Fibroblast of villous mesenchyme (primary cell): ENCODE results near the gene RBM46. TPM values are rescaled to one million over a fixed set of nuclear protein-coding genes. Genes with fewer than 3 reads are reported as not detected.
"Not testable (repeated sequence)": the region's sequence is repeated elsewhere in the genome, so short reads cannot be mapped to it uniquely, and the experiment has no call there.

Source experiments
- DNase-seq: peaks from one replicate; pipeline ENCODE4 v3.0.0-alpha.2; 2010; ENCODE audit warnings: low read depth
- H3K4me3 ChIP-seq: 2 replicates; pipeline ENCODE4 v1.5.1; 2011; ENCODE audit warnings: low read depth, mild to moderate bottlenecking, low read length
- CTCF ChIP-seq: IDR thresholded peaks from 2 replicates; pipeline ENCODE4 v1.5.1; 2012; ENCODE audit warnings: low read depth, mild to moderate bottlenecking, low read length; ENCODE audit not compliant: insufficient read depth
- small RNA-seq: library from RNA; depleted of rRNA; stranded (forward); fragments of <200 nt; gene quantifications from one replicate; pipeline ENCODE3, GENCODE V24; 2012
- total RNA-seq: library from RNA; depleted of rRNA; stranded (reverse); fragments of >200 nt; gene quantifications from 2 replicates; pipeline ENCODE4 v1.2.3, GENCODE V29; 2012

Gene RBM46
- total RNA-seq, 1 donor = not detected

- no peak overlapping the region for H3K4me3 ChIP-seq
- no peak for TF ChIP-seq CTCF
- no peak for DNase-seq
Measured at GRCh38 chr4:154872198-154872597, 91.1 kb downstream of the RBM46 start.

GRCh38 chr4:154874049-154874448 lies 93.0 kb downstream of the RBM46 start:
- not testable (repeated sequence) for DNase-seq, H3K4me3 ChIP-seq

GRCh38 chr4:154877110-154877760 lies 96.2 kb downstream of the RBM46 start:
- TF ChIP-seq CTCF = no peak
- no peak for DNase-seq
- no peak overlapping the region for H3K4me3 ChIP-seq

Small RNAs within 50 kb of the gene (small RNA-seq; reads per million reads assigned to genes)
- gene RNU2-44P (1.2 reads per million, percentile 24 among the genes with 10 or more reads in this experiment), gene RNU2-66P (not detected)

Other genes starting within 250 kb of the RBM46 start
- gene PLRG1, start 230.9 kb upstream of the RBM46 start, total RNA-seq = 64.4 and 82.0 TPM in 2 replicates
- gene FGB, start 218.3 kb upstream of the RBM46 start, total RNA-seq = not detected in 2 replicates
- gene FGA, start 190.5 kb upstream of the RBM46 start, total RNA-seq = not detected in 2 replicates
- not detected in 2 replicates for gene FGG, start 168.6 kb upstream of the RBM46 start, total RNA-seq
- gene LRAT, start 37.3 kb upstream of the RBM46 start, total RNA-seq = not detected in 2 replicates